HEK293 (cell line): ENCODE measurements around the gene ETV4.

Source experiments
- BCL11A ChIP-seq: fragments of 450-650 bp; formaldehyde crosslinking; IDR thresholded peaks from 2 replicates; pipeline ENCODE4 v1.5.1; 2016; ENCODE audit warnings: low read depth, missing biosample characterization, missing genetic modification characterization
- CTCF ChIP-seq: fragments of 450-650 bp; formaldehyde crosslinking; IDR thresholded peaks from 2 replicates; pipeline ENCODE4 v1.5.1; 2016; ENCODE audit warnings: missing biosample characterization, missing genetic modification characterization
- INSM2 ChIP-seq: fragments of 450-650 bp; formaldehyde crosslinking; IDR thresholded peaks from 2 replicates; pipeline ENCODE4 v1.5.1; 2016; ENCODE audit warnings: missing biosample characterization, missing genetic modification characterization
- YY1 ChIP-seq: fragments of 450-650 bp; formaldehyde crosslinking; IDR thresholded peaks from 2 replicates; pipeline ENCODE4 v1.5.1; 2018; ENCODE audit warnings: missing biosample characterization, missing genetic modification characterization
- ZBTB8A ChIP-seq: fragments of 450-650 bp; formaldehyde crosslinking; IDR thresholded peaks from 2 replicates; pipeline ENCODE4 v1.5.1; 2016; ENCODE audit warnings: missing biosample characterization, missing genetic modification characterization
- ZNF518A ChIP-seq: fragments of 450-650 bp; formaldehyde crosslinking; conservative IDR thresholded peaks from 2 replicates; pipeline ENCODE4 v1.5.1; 2016; ENCODE audit warnings: low read depth, missing biosample characterization, missing genetic modification characterization
- ZNF623 ChIP-seq: fragments of 450-650 bp; formaldehyde crosslinking; IDR thresholded peaks from 2 replicates; pipeline ENCODE4 v1.5.1; 2016; ENCODE audit warnings: missing biosample characterization, missing genetic modification characterization
- ZNF624 ChIP-seq: fragments of 450-650 bp; formaldehyde crosslinking; IDR thresholded peaks from 2 replicates; pipeline ENCODE4 v1.5.1; 2017; ENCODE audit warnings: missing biosample characterization, missing genetic modification characterization
- ZNF76 ChIP-seq: fragments of 450-650 bp; formaldehyde crosslinking; IDR thresholded peaks from 2 replicates; pipeline ENCODE4; 2016; ENCODE audit warnings: low read depth, missing biosample characterization, missing genetic modification characterization, borderline replicate concordance
- ZNF785 ChIP-seq: fragments of 450-650 bp; formaldehyde crosslinking; IDR thresholded peaks from 2 replicates; pipeline ENCODE4 v1.5.1; 2016; ENCODE audit warnings: missing biosample characterization, missing genetic modification characterization
- ZNF792 ChIP-seq: fragments of 450-650 bp; formaldehyde crosslinking; IDR thresholded peaks from 2 replicates; pipeline ENCODE4 v1.5.1; 2016; ENCODE audit warnings: missing biosample characterization, missing genetic modification characterization

- no peak for TF ChIP-seq CTCF
- TF ChIP-seq ZNF623 (tag by site-specific recombination) = no peak
- no peak for TF ChIP-seq ZNF785 (tag by site-specific recombination)
- no peak for TF ChIP-seq BCL11A (tag by site-specific recombination)
- no peak for TF ChIP-seq ZNF76 (tag by site-specific recombination)
- no peak for TF ChIP-seq YY1 (tag by site-specific recombination)
- no peak for TF ChIP-seq ZNF624
- TF ChIP-seq ZBTB8A = no peak
- TF ChIP-seq ZNF518A (tag by site-specific recombination) = no peak
- TF ChIP-seq ZNF792 (tag by site-specific recombination) = no peak
- TF ChIP-seq INSM2 = no peak
Measured at GRCh38 chr17:43570518-43570928, 24.4 kb upstream of the ETV4 start.
